Stomach (tissue), 4 donors: ENCODE measurements around the gene FAM168A.
A peak's percentile ranks its signal among the peaks of the same experiment; 100 is the strongest.

ENCODE experiments used
- EP300 ChIP-seq: sonication (generic); formaldehyde crosslinking; IDR thresholded peaks from one replicate; pipeline ENCODE4 v1.6.1; 2017; ENCODE audit warnings: antibody characterized with exemption
- POLR2AphosphoS5 ChIP-seq, 3 donors: sonication (generic); formaldehyde crosslinking; IDR thresholded peaks; one replicate each; pipeline ENCODE4 v1.6.1; 2016; ENCODE audit warnings: antibody characterized with exemption in 3 of 3
- TF ChIP-seq, protein P1 (sequence below), 7 experiments: fragments of 450-650 bp in 4 of 7; fragments of 200-600 bp in 3 of 7; sonication (generic) in 3 of 7; IDR thresholded peaks; one replicate each; pipeline ENCODE4 v1.5.1; 2016 to 2019; ENCODE audit warnings: antibody characterized with exemption in 7 of 7, control low read depth in 2 of 7, mild to moderate bottlenecking in 1 of 7

DNA sequence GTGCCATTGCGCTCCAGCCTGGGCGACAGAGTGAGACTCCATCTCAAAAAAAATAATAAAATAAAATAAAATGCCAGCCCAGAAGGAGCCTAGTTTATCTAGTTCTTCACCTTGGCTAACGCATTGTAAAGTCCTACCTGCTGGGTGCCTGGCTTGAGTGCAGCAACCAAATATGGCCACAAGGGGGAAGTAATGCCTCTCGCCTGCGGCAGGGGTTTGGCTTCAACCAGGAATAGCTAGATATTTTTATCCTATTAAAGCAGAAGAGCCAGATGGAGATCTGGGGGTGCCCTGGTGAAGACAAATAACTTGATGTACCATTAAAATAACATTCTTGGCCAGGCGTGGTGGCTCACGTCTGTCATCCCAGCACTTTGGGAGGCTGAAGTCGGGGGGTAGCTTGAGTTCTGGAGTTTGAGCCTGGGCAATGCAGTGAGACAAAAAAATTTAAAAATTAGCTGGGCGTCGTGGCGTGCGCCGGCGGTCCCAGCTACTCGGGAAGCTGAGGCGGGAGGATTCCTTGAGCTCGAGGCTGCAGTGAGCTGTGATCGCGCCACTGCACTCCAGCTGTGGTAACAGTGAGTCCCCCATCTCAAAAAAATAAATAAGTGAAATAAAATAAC lies 27.9 kb upstream of the FAM168A start:
- no peak for TF ChIP-seq EP300
- TF ChIP-seq, protein P1, sequence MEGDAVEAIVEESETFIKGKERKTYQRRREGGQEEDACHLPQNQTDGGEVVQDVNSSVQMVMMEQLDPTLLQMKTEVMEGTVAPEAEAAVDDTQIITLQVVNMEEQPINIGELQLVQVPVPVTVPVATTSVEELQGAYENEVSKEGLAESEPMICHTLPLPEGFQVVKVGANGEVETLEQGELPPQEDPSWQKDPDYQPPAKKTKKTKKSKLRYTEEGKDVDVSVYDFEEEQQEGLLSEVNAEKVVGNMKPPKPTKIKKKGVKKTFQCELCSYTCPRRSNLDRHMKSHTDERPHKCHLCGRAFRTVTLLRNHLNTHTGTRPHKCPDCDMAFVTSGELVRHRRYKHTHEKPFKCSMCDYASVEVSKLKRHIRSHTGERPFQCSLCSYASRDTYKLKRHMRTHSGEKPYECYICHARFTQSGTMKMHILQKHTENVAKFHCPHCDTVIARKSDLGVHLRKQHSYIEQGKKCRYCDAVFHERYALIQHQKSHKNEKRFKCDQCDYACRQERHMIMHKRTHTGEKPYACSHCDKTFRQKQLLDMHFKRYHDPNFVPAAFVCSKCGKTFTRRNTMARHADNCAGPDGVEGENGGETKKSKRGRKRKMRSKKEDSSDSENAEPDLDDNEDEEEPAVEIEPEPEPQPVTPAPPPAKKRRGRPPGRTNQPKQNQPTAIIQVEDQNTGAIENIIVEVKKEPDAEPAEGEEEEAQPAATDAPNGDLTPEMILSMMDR (IDR thresholded peaks at IDR 0.05), result peak in 5 of 7 experiments; percentile 82 to 95 (median 87)
- peak in 1 of 3 donors; percentile 52 for TF ChIP-seq POLR2AphosphoS5 (IDR thresholded peaks at IDR 0.05)
